ENCODE measurements around the gene PLEKHA7. TPM values are rescaled to one million over a fixed set of nuclear protein-coding genes. Genes with fewer than 3 reads are reported as not detected.
"Not testable (repeated sequence)": the region's sequence is repeated elsewhere in the genome, so short reads cannot be mapped to it uniquely, and the experiment has no call there.

The PLEKHA7 gene, protein sequence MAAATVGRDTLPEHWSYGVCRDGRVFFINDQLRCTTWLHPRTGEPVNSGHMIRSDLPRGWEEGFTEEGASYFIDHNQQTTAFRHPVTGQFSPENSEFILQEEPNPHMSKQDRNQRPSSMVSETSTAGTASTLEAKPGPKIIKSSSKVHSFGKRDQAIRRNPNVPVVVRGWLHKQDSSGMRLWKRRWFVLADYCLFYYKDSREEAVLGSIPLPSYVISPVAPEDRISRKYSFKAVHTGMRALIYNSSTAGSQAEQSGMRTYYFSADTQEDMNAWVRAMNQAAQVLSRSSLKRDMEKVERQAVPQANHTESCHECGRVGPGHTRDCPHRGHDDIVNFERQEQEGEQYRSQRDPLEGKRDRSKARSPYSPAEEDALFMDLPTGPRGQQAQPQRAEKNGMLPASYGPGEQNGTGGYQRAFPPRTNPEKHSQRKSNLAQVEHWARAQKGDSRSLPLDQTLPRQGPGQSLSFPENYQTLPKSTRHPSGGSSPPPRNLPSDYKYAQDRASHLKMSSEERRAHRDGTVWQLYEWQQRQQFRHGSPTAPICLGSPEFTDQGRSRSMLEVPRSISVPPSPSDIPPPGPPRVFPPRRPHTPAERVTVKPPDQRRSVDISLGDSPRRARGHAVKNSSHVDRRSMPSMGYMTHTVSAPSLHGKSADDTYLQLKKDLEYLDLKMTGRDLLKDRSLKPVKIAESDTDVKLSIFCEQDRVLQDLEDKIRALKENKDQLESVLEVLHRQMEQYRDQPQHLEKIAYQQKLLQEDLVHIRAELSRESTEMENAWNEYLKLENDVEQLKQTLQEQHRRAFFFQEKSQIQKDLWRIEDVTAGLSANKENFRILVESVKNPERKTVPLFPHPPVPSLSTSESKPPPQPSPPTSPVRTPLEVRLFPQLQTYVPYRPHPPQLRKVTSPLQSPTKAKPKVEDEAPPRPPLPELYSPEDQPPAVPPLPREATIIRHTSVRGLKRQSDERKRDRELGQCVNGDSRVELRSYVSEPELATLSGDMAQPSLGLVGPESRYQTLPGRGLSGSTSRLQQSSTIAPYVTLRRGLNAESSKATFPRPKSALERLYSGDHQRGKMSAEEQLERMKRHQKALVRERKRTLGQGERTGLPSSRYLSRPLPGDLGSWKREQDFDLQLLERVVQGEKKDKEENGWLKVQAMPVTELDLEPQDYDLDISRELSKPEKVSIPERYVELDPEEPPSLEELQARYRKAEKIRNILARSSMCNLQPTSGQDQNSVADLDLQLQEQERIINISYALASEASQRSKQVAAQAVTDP
- 0.19 TPM for polyA plus RNA-seq (2013, experiment 1 of 2; ENCODE audit: insufficient read length)
- 0.76 TPM for polyA plus RNA-seq (2013, experiment 2 of 2; ENCODE audit: insufficient read length)

DNA sequence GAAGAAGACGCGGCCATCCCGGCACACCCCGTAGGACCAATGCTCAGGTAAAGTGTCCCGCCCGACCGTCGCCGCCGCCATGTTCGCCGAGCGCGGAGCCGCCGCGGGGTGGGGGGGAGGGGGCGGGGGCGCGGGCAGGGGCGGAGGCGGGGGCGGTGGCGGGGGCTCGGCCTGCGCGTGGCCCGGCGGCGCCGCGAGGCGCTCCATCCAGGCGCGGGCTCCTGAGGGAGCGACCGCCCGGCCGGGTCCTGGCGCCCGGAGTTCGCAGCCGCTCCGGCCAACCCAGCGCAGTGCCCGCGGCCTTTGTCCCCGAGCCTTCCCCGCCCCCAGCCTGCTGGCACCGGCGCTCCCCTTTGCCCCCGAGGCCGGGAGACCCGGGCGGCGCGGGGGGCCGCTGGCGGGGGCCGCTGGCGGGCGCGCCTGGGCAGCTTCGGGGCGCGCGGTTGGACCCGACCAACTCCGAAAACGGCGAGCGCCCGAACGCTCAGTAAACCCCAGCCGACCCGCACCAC lies at the start of gene PLEKHA7:
TSS of gene PLEKHA7 (minus strand) at position 94 of the 512 bp plus-strand sequence. CDS start at position 81, 13 bp downstream.
- DNase-seq, result no peak

DNA sequence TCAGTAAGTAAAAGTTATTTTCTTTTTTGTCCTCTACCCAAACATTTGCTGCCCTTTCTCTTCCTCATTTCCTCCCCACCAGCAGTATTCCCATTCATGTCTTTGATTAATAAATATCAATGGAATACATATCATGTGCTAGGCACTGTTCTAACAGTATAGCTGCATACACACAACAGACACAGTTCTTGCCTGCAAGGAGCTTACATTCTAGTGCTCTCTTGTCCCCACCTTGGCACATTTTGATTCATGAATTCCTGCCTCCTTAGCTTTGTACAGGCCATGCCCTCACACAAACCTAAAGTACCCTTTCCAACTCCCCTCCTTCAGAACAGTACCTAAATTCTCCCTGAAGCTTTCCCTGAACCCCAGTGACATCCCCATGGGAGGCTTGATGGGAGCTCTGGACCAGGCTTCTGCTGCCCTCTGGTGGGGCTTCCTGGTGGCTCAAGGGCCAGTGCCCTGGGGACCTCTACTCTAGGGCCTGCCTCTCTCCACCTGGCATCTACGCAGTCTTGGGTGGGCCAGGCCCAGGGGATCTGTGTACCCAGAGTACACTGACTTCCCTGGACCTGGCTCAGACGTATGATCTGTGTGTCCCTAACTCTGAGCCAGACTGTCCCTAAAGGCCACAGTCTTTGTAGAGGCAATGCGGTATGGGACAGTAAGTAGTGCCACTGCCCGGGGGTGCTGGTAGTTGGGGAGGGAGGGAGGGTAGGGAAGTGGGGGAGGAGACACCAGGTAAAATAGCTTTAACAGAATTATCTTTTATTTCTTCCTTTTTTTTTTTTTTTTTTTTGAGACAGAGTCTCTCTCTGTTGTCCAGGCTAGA lies 49.2 kb upstream of the PLEKHA7 start:
- peak; percentile 48 for DNase-seq

DNA sequence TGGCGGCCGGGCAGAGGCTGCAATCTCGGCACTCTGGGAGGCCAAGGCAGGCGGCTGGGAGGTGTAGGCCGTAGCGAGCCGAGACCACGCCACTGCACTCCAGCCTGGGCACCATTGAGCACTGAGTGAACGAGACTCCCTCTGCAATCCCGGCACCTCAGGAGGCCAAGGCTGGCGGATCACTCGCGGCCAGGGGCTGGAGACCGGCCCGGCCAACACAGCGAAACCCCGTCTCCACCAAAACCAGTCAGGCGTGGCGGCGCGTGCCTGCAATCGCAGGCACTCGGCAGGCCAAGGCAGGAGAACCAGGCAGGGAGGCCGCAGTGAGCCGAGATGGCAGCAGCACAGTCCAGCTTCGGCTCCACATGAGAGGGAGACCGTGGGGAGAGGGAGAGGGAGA lies 36.9 kb upstream of the PLEKHA7 start:
- DNase-seq, result not testable (repeated sequence)

DNA sequence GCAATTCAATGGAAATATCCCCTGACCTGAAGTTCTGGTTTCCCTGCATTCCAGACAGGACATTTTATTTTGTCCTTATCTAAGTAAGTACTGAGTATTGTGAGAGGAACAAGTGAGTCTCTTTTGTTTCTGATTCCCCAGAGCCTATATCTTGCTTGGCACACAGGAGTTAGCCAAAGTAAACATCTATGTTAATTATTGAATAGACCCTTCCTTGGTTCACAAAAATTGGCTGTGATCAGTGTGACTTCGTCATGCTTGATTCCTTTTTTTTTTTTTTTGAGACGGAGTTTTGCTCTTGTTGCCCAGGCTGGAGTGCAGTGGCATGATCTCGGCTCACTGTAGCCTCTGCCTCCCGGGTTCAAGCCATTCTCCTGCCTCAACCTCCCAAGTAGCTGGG lies 34.3 kb upstream of the PLEKHA7 start:
- DNase-seq, result not testable (repeated sequence)

DNA sequence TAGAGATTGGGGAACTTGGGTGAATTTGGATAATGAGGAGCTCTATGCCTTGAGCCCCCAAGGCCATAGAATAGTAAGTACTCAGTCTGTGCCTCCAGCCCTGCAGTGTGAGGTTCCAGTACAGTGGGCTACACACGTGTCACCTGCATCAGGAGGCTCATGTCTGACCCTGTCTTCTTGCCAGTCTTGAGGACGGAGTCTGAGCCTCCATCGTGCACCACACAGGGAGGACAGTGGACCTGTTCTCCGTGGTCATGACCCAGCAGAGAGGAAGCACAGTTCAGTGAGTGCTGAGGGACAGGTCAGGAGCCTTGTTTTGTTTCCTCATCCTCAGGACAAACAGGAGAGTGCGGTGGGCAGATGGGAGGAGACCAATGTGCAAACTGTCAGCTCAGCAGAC lies 32.5 kb upstream of the PLEKHA7 start:
- no peak for DNase-seq

DNA sequence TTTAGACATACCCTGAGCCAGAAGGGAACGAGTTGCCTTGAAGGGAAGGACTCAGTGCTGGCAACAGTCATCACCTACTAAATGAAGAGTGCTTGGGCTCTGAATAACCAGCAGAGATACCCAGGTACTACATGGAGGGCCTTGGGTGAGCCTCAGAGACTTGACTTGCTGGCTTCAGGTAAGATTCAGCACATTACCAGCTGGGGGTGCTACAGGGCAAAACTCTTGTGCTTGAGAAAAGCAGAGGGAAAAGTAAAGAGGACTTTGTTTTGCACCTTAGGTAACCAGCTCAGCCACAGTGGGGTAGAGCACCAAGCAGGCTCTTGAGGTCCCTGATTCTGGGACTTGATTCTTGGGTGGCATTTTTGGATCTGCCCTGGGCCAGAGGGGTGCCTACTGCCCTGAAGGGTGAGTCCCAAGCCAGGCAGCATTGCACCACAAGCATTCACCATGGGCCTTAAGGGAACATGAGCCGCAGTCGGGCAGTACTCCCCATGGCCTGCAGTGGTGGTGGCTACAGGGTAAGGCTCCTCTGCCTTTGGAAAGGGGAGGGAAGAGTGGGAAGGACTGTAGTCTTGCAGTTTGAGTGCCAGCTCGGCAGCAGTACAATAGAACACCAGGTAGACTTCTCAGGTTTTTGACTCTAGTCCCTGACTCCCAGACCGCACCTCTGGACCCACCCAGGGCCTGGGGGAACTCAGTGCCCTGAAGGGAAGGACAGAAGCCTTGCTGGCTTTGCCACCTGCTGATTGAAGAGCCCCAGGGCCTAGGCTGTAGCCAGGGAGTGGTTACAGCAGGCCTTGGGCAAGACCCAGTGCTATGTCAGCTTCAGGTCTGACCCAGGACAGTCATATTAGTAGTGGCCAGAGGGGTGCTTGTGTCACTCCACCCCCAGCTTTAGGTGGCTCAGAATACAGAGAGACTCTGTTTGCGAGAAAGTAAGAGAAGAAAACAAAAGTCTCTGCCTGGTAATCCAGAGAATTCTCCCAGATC lies 22.7 kb upstream of the PLEKHA7 start:
- DNase-seq, result no peak

DNA sequence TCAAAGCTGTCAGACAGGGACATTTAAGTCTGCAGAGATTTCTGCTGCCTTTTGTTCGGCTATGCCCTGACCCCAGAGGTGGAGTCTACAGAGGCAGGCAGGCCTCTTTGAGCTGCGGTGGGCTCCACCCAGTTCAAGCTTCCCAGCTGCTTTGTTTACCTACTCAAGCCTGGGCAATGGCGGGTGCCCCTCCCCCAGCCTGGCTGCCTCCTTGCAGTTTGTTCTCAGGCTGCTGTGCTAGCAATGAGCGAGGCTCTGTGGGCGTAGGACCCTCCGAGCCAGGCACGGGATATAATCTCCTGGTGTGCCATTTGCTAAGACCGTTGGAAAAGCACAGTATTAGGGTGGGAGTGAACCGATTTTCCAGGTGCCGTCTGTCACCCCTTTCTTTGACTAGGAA lies 19.8 kb upstream of the PLEKHA7 start:
- not testable (repeated sequence) for DNase-seq

DNA sequence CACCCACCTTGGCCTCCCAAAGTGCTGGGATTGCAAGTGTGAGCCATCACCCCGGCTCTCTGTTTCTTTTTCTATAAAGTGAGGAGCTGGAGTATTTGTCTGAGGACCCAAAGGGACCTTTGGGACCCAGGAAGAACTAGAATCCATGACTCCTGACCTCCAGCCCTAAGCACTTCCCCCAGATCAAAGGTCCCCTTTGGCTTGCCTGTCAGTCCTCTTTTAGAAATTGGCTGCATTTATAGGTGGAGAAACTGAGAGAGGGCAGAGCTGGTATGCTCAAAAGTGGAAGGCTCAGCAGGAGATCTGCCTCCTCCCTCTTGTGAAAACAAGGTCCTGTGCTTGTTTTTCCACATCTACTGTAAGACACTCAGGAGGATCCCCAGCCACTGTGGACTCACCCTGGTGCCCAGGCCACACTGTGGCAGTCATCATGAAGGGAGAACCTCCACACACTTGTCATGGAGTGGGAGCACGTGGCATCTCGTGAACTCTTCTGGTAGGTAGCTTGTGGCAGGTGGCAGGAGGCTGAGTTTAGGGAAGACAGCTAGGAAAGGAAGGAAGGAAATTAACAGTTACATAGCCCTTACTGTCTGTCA lies 12.4 kb upstream of the PLEKHA7 start:
- no peak for DNase-seq

DNA sequence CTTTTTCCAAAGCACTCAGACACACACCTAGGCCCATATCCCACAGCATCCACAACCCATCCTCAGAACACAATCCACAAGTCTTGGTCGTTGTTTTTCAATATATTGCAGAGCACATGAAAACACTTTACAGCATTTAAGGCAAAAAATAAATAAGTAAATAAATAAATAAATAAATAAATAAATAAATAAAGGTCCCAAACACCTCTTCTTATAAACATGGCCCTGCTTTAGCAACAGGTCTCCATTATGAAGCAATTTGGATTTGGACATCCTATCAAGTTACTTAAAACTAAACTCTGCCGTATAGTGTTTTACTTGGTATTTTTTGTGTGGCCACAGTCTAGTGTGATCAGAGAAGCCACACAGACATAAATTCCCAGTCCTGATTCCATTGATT lies 10.7 kb upstream of the PLEKHA7 start:
- no peak for DNase-seq

DNA sequence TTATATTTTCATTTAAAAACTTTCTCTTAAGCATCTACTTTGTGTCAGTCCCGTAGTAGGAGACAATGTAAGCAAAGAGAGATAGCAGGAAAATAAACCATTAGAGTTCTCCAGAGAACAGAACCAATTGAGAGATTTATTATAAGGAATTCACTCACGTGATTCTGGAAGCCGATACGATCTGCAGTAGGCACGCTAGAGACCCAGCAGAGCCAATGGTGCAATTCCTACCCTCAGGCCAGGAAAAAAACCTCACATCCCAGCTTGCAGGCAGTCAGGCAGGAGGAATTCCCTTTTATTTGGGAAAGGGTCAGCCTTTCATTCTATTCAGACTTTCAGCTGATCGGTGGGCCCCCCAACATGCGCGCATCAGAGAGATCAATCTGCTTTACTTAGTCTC lies 7.3 kb upstream of the PLEKHA7 start:
- DNase-seq, result no peak

DNA sequence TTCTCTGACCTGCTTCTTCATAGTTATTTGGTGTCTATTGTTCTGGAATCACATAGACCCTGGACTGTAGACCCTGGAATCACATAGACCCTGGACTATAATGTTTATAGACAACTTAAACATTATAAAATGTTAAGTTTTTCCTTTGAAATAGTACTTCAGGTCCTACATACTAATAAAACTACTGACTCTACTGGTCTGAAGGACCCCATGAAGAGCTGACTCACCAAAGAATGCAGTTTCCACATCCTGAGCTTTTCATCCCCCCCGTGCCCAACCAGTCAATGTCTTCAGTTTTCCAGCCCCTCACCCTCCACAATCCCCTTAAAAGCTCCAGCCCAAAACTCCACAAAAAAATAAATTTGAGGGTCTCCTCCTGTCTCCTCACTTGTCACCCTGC lies 6.6 kb upstream of the PLEKHA7 start:
- DNase-seq, result no peak

DNA sequence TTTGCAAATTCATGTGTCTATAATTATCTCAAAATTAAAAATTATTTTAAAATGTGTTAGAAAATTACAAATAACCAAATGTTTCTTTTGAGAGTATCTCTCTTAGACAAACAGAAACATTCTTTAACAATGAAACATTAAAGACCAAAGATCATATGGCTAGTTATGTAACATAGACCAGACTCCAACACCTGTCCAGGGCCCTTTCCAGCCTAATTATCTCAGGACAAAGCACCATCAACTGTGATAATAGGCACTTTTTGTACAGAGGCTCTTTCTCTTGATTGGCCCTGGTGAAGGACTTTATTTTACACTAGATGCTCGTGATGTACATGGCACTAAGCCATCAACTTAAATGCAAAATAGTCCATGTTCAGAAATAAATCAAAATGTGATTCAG lies 5.0 kb upstream of the PLEKHA7 start:
- no peak for DNase-seq

DNA sequence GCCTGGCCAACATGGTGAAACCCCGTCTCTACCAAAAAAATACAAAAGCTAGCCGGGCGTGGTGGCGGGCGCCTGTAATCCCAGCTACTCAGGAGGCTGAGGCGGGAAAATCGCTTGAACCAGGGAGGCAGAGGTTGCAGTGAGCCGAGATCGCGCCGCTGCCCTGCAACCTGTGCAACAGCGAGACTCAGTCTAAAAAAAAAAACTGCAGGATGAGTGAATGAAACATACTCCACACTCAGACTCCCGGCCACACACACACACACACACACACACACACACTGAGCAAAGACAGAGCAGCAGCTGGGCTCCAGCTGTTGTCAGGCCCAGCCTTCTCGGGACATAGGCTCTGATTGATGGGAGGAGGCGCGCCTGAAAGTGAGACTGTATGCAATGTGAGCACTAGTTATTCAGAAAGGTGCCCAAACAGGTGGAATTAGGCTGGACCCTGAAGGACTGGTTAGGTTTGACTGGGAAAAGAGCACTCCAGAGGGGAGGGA lies 1.5 kb upstream of the PLEKHA7 start:
- no peak for DNase-seq

DNA sequence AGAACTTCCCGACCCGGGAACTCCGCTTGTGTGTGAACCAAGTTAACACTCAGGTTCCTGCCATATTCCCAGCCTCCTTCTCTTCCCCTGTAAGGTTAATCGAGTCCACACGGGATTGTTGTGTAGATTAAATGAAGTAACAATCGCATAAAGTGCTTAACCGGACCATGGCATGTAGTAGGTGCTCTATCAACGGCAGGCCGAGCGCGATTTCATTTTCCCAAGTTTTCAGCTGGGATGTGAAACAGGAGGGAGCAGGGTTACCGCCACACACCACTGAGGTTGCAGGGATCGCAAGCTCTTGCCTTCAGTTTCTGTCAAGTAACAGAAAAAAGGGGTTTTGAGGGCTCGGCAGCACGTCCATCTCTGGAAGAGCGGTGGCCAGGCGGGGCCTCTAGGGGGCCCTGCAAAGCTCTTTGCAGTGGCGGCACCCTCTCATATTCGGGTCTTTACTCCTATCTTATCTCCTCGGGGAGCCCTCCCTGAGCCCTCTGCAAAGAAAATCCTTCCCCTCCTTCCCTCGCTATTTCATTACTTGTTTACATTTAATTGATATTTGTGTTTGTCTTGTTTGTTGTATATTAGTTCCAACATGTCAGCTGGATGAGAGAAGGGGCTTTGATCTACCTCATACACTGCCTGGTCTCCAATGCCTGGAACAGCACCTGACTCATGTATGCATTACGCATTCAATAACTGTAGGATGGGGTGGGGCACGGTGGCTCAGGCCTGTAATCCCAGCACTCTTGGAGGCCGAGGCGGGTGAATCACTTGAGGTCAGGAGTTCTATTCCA lies 816 bp upstream of the PLEKHA7 start:
- DNase-seq, result no peak

DNA sequence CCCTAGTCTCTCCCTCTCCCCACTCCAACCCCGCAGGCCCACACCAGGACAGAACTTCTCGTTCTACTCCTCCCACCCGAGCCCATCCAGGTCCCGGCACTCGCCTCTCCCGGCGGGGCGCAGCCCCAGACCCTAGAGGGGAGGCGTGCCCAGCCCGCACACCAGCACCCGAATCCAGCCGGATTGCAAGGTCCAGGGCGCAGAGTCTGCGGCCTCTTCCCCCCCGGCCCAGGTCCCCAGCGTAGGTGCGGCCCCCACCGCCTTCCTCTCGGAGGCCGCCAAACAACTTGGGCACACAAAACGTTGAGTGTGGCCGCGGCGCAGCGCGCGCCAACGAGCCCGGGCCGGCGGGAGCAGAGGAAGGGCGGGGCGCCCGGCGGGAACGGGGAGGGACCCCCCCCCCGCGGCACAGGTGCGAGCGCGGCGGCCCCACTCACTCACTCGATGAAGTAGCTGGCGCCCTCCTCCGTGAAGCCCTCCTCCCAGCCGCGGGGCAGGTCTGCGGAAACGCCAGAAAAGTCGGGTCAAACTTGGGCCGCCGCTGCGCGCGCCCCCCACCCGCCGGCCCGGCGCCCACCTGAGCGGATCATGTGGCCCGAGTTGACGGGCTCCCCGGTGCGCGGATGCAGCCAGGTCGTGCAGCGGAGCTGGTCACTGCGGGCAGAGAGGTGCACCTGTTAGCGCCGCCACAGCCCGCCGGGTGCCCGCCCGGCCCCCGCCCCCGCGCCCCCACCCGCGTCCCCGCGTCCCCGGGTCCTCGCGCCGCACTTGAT lies 480 bp downstream of the PLEKHA7 start:
- no peak for DNase-seq

DNA sequence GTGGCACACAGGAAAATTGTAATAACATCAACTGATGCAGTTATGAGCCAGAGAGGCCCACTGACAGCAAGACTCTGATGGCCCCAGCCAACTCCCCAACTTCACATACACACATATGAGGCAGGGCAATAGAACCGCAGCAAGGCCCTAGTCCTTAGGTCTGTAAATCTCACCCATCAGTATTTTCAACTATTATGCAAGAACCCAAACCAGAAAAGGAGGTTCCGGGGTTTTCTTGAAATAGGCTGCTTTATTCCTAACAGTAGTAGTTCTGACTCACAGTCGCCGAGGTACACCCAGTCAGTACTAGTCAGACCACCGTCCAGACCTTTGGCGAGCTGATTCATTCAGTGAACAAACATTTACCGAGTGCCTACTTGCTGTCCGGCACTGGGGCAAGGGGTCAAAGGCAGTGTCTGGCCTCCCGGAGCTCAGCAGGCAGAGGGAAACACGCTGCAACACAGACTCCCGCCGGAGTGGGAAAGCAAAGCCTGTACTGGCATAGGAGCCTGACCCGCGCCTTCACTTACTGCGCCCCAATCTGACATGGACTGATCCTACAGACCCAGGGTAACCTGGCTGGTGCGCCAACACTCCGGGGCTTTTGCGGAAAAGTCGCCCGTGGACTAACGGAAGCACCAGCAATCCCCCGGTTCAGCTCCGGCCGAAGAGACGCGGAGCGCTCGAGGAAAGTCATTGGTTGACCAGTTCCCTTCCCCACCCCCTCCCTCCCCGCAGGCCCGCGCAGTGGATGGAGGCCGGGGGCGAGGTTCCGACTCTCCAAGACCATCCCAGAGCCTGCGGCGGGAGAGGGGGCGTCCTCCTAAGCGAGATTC lies 1.3 kb downstream of the PLEKHA7 start:
- DNase-seq, result no peak

DNA sequence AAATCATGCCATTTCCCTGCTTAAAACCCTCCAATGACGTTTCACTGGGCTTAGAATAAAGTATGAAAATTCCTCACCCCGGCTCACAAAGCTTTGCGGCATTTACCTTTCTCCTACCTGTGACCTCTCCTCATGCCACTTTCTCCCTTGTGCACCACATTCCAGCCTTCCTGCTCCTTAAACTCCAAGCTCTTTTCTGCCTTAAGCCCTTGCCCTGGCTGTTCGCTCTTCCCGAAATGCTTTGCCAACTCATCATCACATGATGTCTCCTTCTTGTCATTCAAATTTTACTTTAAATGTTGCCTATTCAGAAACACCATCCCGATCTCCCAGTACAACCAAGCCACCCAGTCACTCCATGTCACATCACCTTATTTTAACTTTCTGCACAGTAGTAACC lies 2.0 kb downstream of the PLEKHA7 start:
- DNase-seq, result no peak
